Right ventricle myocardium inferior (tissue), 1 donor: ENCODE data around the gene TIMP2. TPM values are rescaled to one million over a fixed set of nuclear protein-coding genes. Genes with fewer than 3 reads are reported as not detected.
"Not testable (repeated sequence)": the region's sequence is repeated elsewhere in the genome, so short reads cannot be mapped to it uniquely, and the experiment has no call there.

Experiments used
- ATAC-seq: fragments of 200-7000 bp; cut with Tn5 transposase; one replicate; pipeline ENCODE4 v1.9.1; 2020; ENCODE audit warnings: mild to moderate bottlenecking, moderate library complexity
- DNase-seq: peaks from one replicate; pipeline ENCODE4 v3.0.0; 2021; ENCODE audit errors: missing footprints
- intact Hi-C: fragments of 100-400 bp; cut with DNase I; formaldehyde crosslinking; loops from one replicate; pipeline ENCODE4 v1.11.0; 2022
- total RNA-seq: library from RNA; stranded (reverse); fragmentation: NEBNext Ultra II Directional; extraction: Animal tissue kit (Norgen Biotek cat#: 25700); gene quantifications from one replicate; pipeline ENCODE4 v1.2.1, GENCODE V29; 2021
- donor health status: DM: no; HTN: yes; CAD: no; lungs with severe emphysema.

The TIMP2 gene
- total RNA-seq, 1 donor from 2014 or later: 138 TPM

DNA sequence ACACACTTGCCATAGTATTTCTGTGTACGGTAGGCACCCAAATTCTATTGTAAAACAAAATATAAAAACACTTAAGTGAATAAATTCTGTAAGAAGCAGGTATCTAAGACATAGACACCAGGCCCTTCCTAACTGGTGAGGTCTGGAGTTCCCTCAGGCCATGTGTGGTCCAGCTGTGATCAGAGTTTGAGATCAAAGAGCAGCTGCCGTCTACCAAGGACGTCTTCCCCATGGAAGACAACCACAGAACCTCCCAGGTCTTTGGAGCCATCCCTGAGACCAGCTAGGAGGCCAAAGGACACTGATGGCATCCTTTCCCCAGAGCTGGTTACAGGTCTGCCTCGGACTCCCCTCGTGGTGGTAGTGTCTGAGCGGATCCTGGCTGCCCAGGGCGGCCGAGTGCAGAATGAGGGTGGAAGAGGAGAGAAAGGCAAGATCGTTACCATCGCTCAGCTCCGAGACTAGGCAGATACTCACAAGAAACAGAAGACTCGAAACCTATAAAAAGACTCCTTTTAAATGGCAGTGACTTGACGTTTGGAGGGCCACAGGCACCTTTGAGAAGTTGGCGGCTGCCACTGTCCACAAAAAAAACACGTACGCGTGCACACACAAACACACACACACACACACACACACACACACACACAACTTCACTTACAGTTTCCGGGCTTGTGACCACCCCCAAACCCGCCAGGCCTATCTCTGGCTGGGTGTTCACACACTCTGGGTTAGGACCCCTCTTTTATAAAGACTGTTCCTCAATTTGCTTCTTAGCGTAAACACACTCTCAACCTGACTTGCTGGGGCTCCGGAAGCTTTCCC is 7.5 kb downstream of the TIMP2 start:
- intact Hi-C loops: no loop called here
- DNase-seq: peak; percentile 17
- ATAC-seq: no peak

GRCh38 chr17:78915872-78916632 is 9.1 kb downstream of the TIMP2 start:
- peak; percentile 71 for ATAC-seq
- DNase-seq: no peak
- intact Hi-C loops: no loop called here

- ATAC-seq (no peak), DNase-seq (peak; percentile 58)
- intact Hi-C loops: no loop called here
These were observed 12.1 kb downstream of the TIMP2 start for GRCh38 chr17:78913115-78913514.

- intact Hi-C loops: no loop called here
- ATAC-seq (no peak), DNase-seq (peak; percentile 32)
These were observed 13.1 kb downstream of the TIMP2 start for GRCh38 chr17:78912082-78912481.

DNA sequence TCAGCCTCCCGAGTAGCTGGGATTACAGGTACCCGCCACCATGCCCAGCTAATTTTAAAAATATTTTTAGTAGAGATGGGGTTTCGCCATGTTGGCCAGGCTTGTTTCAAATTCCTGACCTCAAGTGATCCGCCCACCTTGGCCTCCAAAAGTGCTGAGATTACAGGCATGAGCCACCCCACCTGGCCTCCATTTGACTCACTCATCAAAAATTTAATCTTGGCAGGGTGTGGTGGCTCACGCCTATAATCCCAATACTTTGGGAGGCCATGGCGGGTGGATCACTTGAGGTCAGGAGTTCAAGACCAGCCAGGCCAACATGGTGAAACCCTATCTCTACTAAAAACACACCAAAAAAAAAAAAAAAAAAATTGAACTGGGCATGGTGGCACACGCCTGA is 13.6 kb downstream of the TIMP2 start:
- intact Hi-C loops, ATAC-seq, DNase-seq: not testable (repeated sequence)

GRCh38 chr17:78910497-78911284 is 14.5 kb downstream of the TIMP2 start:
- peak; percentile 68 for ATAC-seq
- DNase-seq: peak; percentile 59
- intact Hi-C loops: no loop called here

GRCh38 chr17:78908426-78908825 is 16.8 kb downstream of the TIMP2 start:
- intact Hi-C loops: no loop called here
- ATAC-seq (no peak), DNase-seq (no peak)

GRCh38 chr17:78905541-78905940 is 19.6 kb downstream of the TIMP2 start:
- intact Hi-C loops: no loop called here
- DNase-seq: no peak
- no peak for ATAC-seq

DNA sequence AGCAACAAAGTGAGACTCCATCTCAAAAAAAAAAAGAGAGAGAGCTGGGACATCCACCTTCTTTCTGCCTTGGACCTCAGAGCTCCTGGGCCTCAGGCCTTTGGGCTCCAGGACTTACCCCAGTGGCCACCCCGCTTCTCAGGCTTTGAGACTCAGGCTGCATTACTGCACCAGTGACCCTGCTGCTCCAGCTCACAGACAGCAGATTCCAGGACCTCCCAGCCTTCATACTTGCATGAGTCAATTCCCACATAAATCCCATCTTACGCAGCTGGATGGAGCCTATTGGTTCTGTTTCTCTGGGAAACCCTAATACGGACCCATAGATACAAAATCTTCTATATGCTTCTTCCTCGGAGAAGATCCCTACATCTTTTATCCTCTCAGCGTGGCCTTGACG is 20.1 kb downstream of the TIMP2 start:
- intact Hi-C loops: no loop called here
- ATAC-seq: no peak
- DNase-seq: no peak

DNA sequence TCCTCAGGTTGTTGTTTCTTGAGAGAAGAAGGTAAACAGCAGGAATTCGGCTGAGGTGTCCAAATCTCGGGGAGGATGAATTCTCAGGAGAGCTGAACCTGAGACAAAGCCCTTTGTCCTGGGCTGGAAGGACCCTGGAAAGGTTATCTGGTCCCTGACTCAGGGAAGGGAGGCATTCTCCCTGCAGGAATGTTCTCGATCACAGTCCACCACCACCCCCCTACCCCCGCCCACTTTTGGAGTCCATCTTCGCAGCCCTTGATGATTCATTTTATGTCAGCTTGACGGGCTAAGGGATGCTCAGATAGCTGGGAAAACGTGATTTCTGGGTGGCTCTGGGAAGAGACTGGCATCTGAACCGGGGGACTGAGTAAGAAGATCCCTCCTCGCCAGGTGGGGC is 20.8 kb downstream of the TIMP2 start:
- no peak for ATAC-seq
- DNase-seq: peak; percentile 11
- intact Hi-C loops: no loop called here

GRCh38 chr17:78903101-78903779 is 21.9 kb downstream of the TIMP2 start, which contains the start of gene CEP295NL:
TSS of gene CEP295NL (minus strand) at chr17:78903201. CDS start at chr17:78901828, 1,373 bp downstream.
- ATAC-seq: no peak
- peak; percentile 23 for DNase-seq
- intact Hi-C loops: loop anchor here (2.0 kb wide), 1 partner anchor 18 kb away; no protein-coding TSS in a partner anchor

DNA sequence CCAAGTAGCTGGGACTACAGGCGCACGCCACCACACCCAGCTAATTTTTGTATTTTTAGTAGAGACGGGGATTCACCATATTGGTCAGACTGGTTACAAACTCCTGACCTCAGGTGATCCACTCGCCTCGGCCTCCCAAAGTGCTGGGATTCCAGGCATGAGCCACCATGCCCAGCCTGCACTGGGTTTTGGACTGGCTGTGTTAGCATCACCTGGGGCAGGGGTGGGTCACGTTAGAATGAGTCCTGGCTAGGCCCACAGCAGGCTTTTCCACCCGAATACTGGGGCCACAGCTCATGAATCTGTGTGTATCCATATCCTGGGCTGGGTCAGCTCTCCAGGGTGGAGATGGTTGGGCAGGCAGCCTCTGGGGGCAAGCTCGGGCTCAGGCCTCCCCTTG is 23.0 kb downstream of the TIMP2 start:
- DNase-seq: peak; percentile 57
- not testable (repeated sequence) for ATAC-seq
- intact Hi-C loops: loop anchor here (2.0 kb wide), 1 partner anchor 19 kb away; no protein-coding TSS in a partner anchor

- DNase-seq (peak; percentile 9), ATAC-seq (no peak)
- intact Hi-C loops: loop anchor here (2.0 kb wide), 1 partner anchor 19 kb away; no protein-coding TSS in a partner anchor
These were observed 23.4 kb downstream of the TIMP2 start for GRCh38 chr17:78901806-78902205.

DNA sequence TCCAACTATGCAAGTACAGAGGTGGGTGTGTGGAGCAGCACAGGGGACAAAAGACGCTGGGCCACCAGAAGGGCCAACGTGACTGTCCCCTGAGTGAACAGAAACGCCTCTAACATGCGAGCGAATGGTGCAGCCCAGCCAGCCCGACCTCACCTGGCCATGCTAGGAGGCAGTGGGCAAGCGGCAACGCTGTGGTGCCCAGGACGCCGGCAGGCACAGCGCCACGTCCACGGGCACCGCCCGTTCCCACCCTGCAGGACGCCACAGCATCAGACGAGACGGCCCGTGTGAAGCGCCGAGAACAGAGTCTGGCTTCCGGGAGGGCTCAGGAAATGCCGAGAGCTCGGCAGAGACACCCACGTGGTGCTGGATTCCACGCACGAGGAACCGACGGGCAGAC is 24.4 kb downstream of the TIMP2 start:
- ATAC-seq (no peak), DNase-seq (peak; percentile 56)
- intact Hi-C loops: no loop called here

GRCh38 chr17:78899361-78900260 is 25.6 kb downstream of the TIMP2 start:
- intact Hi-C loops: no loop called here

GRCh38 chr17:78898947-78899346 is 26.2 kb downstream of the TIMP2 start:
- peak; percentile 63 for DNase-seq
- no peak for ATAC-seq
- intact Hi-C loops: no loop called here

More at GRCh38 chr17:78899361-78900260, 25.6 kb downstream of the TIMP2 start:
- ATAC-seq: peak; percentile 83
- DNase-seq: peak; percentile 74

DNA sequence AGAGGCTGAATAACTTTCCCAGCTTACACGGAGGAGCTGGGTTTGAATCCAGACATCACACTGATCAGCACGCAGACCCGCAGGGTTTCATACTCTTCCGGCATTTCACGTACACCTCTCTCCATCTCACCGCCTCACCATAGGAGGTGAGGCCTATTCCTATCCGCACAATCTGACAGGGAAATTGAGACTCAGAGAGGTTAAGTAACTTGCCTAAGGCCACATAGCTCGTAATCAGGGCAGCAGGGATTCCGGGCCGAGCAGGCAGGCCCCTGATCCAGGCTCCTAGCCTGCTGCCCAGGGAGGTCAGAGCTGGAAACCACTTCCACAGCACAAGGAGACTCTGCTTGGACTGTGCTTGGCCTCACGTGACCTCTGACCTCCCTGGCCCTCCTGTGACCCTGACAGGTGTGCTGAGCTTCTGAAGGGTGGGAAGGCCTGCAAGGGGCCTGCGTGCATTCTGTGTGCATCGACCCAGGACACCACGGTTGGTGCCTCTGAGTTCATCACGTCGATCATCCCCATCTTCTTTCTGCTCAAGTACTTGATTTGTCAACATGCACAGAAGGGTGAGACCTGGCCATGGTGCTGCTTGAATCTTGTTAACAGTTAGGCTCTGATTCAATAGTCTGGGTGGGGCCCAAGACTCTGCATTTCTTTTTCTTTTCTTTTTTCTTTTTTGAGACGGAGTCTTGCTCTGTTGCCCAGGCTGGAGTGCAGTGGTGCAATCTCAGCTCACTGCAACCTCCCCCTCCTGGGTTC is 26.9 kb downstream of the TIMP2 start:
- ATAC-seq: no peak
- DNase-seq: peak; percentile 69
- intact Hi-C loops: no loop called here
